Measurements from ENCODE around the gene C4BPA.

C4BPA gene

DNA sequence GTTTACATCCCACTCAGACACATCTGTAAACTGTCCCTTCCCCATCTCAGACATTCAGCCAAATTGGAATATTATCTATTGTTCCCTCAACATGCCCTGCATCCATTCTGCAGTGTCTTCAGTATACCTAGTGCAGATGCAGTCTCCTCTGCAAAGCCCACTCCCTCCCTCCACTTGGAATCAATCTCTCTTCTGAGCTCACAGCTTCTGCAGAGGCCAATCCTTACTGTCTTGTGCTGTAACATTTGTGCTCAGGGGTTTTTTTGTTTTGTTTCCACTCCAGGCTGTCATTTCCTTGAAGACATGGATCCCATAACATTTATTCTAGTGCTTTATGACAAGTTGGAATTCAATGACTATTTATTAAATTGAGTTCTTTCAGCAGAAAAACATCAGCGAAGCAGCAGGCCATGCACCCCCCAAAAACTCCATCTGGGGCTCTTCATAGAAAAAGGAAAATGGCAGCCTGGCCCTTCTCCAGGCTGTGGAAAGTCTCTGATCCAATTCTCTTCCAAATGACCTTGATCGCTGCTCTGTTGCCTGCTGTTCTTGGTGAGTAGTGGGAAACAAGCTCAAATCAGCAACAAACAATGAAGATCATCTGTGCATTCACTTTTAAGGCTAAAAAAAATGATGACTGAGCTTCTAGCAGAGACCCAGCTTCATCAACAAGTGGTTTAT lies 8.7 kb downstream of the C4BPA start:
- DNase-seq (ENCODE audit: low read depth in 4 of 4, low spot score in 1 of 4): no peak

DNA sequence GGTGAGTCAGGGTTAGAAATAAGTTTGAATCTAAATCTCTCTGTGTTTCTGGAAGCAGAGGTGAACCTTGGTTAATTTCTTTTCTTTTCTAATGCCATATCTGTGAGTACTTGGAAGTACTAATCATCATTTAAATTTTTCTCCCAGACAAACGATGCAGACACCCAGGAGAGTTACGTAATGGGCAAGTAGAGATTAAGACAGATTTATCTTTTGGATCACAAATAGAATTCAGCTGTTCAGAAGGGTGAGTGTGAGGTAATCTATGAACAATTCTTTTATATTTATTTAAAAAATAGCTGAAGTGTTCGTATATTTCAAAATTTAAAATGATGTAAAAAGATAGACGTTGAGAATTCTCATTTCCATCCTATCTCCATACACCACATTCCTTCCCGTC lies 11.2 kb downstream of the C4BPA start:
- no peak for DNase-seq (ENCODE audit: low read depth in 4 of 4, low spot score in 1 of 4)

DNA sequence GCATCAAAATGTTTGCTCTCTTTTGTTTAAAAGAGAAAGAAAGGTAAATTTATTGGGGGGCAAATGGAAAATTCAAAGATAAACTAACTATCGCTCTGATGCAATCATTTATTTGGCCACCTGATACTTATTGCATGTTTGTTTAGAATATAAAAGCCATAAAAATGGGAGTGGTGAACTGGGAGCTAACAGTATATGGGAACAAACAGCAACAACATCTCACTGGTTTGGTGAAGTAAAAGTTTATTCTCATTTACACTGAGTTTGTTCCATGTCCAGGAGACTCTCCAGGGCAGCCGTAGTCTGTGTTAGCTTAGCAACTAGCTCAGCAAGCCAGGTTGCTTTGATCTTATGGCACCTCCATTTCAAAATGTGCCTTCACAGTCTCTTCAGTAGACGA lies 20.4 kb downstream of the C4BPA start:
- DNase-seq (ENCODE audit: low read depth in 4 of 4, low spot score in 1 of 4): no peak

DNA sequence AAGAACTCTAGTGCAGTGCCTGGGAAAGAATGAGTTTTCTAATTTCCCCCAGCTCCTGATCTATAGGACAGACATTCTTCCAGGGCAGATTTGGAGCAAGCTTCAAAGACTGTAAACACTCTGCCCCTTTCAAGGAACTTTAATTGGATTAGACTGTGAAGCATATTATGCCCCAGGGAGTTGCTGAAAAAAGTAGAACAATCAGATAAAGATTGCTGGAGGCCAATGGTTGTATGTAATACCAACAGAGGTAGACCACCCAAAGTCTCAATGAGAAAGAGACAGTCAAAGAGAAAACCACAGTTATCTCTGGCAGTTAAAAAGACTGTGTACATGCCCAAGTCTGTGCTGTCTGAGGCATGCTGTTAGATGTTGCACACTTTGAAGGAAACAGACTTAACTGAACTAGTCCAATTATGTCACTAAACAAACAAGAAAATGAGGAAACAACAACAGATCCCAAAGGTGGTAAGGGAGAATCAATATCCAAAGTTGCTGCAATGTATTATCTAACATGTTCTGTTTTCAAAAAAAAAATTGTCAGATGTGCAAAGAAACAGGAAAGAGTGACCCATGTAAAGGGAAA lies 24.4 kb downstream of the C4BPA start:
- DNase-seq (ENCODE audit: low read depth in 4 of 4, low spot score in 1 of 4): no peak

DNA sequence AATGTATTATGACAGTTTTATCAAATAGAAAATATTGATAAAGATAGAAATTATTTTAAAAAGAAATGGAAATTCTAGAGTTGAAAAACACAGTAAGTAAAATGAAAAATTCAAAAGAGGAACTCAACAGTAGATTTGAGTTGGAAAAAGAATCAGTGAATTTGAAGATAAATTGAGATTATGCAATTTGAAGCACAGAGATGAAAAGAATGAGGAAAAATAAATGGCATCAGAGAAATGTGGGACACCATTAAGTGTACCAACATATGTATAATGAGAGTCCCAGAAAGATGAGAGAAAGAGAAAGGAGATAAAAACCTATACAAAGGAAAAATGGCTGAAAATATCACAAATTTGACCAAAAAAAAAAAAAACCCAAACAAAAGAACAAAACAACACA lies 25.0 kb downstream of the C4BPA start:
- DNase-seq (ENCODE audit: low read depth in 4 of 4, low spot score in 1 of 4): no peak

DNA sequence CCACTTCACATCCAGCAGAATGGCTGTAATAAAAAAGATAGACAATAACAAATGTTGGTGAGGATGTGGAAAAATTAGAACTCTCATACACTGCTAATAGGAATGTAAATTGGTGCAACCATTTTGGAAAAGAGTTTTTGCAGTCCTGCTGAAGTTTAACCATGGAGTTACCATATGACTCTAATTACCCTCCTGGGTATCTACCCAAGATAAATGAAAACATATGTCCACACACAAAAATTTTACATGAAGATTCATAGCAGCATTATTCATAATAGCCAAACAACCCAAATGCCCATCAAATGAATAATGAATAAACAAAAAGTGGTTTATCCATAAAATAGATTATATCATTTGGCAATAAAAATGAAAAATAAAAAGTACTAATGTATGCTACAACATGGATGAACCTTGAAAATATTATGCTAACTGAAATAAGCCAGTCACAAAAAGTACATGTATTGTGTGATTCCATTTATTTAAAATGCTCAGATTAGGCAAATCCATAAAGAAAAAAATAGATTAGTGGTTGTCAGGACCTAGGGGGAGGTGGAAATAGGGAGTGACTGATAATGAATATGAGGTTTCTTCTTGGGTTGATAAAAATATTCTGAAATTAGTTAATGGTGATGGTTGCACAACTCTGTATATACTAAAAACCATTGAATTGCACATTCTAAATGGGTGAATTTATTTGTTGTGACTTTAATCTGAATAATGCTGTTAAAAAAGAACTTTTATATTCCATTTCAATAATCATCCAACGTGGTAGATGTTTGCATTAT lies 26.4 kb downstream of the C4BPA start:
- no peak for DNase-seq (ENCODE audit: low read depth in 4 of 4, low spot score in 1 of 4)

DNA sequence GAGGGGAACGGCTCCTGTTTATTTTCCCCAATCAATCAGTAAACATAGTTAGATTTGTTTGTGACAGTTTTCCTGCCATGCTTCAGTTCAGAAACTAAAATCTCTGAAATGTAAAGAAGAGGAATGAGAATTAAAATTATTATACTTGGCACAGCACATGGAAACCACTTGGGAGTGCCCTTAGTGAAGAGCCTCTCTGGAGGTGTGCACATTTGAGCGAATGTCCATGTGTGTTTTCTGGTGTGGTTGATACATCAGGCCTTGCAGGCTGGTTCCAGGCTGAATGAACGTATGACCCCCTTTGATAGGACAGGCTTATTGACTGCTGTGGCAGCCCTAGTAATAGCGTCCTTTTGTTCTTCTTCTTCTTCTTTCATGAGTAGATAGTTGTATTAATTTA lies 27.1 kb downstream of the C4BPA start:
- DNase-seq (ENCODE audit: low read depth in 4 of 4, low spot score in 1 of 4): no peak

DNA sequence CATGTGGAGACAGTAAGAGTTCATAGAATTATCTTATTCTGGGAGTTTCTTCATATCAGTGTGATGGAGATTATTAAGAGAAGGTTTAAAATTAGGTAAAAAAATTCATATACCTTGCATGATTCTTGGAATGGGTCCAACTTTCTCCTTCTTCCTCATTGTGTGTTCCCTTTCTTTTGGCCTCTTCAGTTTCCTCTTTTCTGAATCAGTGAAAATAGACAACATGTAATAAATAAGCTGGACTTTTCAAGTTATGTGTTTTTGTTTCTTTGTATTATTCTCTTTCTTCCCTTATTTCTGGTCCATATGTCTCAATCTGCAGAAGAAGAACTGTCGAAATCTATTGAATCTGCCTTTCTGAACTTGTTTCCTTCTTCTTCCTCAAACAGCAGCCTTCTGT lies 30.5 kb downstream of the C4BPA start:
- no peak for DNase-seq (ENCODE audit: low read depth in 4 of 4, low spot score in 1 of 4)

DNA sequence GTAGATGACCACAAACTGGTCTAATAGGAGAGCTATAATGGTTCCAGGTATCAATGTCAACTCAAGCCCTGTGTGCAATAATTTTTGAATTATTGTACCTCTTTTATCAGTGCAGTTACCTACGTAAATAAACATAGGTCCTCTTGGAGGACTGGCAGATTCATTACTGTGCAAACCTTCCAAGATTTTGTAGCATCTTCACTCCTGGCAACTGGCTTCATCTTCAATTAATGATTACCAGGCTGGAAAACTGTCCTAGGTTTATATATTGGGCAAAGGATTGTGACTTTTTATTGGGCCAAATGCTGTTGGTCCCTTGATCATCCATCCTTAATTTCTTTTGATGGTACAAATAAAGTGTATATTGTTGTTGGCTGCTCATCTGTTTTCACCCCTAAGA lies 35.6 kb downstream of the C4BPA start:
- DNase-seq (ENCODE audit: low read depth in 4 of 4, low spot score in 1 of 4): no peak

DNA sequence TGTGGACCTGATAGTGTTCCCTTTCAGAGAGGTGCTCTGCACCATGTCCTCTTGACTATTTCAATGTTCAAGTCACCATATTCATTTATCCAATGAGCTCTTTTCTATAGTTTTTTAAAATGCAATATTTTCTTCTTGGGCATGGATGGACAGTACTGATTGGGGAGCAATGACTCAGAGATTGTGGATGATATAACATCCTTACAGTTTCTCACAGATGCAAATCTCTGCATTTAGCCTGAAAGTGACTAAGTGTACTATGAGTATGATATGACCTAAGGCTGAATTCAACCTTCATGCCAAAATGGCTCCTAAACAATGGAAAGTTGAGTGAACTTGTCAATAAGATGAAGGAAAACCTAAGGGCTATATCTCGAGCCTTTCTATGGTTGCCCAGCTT lies 36.5 kb downstream of the C4BPA start:
- no peak for DNase-seq (ENCODE audit: low read depth in 4 of 4, low spot score in 1 of 4)

DNA sequence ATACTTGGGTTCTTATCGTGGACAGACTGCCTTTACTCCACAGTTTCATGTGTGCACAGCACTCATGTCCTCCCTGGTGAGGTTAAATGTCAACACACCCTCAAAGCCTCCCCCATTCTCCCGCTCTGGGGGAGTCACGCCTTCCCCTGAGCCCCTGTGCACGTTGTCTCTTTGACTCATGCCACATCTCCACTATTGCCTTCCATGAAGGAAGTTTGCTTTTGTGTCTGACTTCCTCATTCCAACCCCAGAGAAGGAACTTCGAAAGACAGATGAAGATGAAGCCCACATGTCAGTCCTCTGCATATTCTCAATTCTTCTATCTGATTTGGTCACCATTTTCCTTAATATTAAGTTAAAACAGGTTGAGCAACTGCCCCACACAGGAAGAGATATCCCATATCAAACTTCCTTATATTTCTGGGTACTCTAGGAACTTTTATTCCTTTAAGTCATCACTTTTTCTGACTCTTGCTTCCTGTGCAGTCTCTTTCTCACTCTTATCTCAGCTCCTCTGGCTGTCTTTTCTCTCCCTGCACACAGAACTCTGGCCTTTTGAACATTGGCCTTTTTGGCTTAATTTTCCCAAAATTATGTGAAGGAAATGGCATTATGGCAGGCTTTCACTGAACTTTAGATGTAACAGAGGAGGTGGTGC lies 41.5 kb downstream of the C4BPA start:
- DNase-seq (ENCODE audit: low read depth in 4 of 4, low spot score in 1 of 4): no peak

DNA sequence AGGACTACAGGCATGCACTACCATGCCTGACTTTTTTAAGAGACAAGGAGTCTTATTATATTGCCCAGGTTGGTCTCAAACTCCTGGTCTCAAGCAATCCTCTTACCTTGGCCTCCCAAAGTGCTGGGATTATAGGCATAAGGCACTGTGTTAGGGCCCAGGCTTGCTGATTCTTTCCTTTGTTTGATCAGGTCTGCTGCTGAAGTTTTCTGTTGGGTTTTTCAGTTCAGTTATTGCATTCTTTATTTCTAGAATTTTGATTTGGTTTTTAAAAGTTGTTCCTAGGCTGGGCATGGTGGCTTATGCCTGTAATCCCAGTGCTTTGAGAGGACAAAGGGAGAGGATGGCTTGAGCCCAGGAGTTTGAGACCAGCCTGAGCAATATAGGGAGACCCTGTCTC lies 47.9 kb downstream of the C4BPA start:
- DNase-seq (ENCODE audit: low read depth in 4 of 4, low spot score in 1 of 4): no peak

DNA sequence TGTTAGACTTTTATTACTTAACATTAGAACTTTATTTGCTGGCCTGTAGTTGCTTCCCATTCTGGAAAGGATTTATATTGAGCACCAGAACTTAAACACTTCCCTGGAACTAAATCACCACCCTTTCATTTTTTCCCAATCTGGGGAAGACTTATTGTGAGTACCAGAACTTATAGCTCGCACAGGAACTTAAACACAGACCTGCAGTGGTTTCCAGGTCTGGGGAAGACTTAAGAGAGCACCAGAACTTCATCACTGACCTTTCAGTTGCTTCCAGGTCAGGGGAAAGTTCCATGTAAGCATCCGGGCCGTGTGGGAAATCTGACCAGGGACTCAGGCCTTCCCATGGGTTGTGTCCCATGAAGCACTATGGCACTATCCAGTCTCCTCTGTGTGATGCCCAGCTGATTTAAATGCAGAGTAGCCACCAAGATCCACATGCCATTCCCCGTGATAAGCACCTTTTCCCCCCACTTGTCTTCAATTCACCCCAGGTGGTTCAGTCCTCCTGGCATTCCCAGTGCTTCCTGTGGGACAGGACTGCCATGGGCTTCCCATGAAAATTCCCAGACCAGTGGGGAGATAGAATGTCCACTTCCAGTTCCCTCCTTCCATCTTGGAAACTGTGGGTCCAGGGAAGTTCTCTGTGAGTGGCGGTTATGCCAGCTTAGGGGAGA lies 48.9 kb downstream of the C4BPA start:
- DNase-seq (ENCODE audit: low read depth in 4 of 4, low spot score in 1 of 4): no peak

DNA sequence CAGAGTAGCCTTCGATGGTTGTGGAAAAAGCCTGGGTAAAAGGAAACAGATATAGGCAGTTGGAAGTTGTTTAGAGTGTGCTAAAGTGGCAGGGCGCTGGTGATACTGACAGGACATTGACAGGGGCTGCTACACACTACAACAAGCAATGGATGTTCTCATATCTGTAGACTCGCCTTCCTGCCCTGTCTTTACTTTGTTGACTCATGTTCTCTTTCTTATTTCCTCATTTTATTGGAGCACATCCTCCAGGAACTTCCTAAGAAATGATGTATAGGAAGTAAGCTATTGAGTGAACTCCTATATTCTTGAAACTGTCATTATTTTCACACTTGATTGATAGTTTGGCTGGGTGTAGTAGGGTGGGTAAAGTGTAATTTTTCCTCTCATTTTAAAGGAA lies 51.0 kb downstream of the C4BPA start:
- DNase-seq (ENCODE audit: low read depth in 4 of 4, low spot score in 1 of 4): no peak

DNA sequence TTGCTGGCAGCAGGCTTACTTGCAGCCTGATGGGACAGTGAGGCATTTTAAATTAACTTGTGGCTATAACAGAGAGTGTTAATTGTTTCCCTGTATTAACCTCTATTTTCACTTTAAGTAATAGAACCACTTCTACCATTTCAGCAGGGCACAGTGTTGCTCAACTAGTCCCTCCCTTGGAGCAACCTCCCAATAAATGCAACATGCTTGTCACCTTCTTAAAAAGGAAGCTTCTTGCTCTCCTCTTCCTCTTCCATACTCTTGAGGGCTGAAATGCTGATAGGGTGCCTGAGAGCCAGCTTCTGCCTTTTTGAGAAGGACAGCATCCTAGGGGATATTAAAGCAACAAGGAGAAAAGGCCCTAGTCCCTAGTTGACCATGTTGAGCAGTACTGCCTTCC lies 52.1 kb downstream of the C4BPA start:
- no peak for DNase-seq (ENCODE audit: low read depth in 4 of 4, low spot score in 1 of 4)

DNA sequence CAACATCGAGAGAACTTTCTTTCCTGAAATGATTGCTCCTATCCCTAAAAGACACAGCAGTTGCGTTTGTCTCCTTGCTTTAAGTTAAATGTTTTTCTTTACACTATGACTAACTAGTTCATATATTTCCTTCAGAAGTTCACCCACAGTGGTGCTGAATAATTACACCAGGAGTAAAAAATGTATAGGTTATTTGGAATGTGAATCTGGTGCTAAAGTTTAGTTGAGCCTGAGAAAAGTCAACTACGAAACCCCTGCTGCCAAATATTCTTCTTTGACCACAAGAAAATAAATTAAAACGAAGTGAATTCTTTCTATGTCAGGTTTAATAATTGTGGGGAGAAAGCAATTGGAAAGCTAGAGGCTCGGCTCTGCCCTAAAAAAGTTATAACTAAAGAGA lies 52.8 kb downstream of the C4BPA start:
- no peak for DNase-seq (ENCODE audit: low read depth in 4 of 4, low spot score in 1 of 4)

DNA sequence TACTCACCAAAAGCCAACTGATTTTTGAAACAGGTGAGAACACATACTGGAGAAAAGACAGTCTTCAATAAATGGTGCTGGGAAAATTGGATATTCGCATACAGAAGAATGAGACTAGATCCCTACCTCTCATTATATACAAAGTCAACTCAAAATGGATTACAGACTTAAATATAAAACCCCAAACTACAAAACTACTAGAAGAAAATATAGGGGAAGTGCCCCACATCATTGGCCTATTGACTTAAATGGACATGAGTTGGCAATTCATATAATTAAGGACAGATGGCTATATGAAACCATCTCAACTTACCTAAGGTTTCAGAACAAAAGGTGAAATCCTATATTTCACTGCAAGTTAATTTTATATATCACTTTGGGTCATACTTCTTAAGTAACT lies 60.1 kb downstream of the C4BPA start:
- no peak for DNase-seq (ENCODE audit: low read depth in 4 of 4, low spot score in 1 of 4)

DNA sequence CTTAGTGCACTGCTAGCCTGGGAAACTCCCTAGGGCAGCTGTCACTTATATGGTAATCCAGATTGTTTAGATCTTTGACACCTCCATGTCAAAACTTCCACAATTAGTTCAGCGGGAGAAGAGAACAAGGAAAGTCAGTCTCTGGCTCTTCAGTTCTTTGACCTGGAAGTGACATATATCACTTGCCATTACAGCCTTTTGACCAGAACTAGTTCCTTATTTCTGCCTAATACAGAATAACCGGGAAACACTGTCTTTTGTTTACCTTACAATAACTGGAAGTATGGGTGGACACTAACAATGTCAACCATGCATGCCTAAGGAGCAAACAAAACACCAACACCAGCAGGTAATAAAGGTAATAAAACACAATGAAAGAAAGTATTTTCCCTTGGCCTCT lies 68.3 kb downstream of the C4BPA start:
- DNase-seq (ENCODE audit: low read depth in 4 of 4, low spot score in 1 of 4): no peak

DNA sequence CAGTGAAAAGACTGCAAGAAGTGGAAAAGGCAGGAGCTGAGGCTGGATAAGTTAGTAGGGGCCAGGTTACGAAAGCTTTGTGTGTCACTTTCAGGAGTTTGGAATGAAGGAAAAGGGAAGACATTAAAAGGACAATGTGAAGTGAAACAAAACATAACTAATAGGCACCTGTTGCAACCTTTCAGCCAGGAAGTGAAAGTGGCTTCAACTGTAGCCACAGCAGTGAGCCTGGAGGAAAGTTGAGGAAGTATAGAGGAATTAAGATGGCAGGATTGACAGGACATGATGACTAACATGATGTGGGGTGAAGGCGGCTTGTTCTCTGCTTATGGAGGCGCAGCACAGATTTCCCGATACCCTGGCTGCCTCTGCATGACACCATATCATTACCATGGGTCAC lies 68.9 kb downstream of the C4BPA start:
- DNase-seq (ENCODE audit: low read depth in 4 of 4, low spot score in 1 of 4): no peak

DNA sequence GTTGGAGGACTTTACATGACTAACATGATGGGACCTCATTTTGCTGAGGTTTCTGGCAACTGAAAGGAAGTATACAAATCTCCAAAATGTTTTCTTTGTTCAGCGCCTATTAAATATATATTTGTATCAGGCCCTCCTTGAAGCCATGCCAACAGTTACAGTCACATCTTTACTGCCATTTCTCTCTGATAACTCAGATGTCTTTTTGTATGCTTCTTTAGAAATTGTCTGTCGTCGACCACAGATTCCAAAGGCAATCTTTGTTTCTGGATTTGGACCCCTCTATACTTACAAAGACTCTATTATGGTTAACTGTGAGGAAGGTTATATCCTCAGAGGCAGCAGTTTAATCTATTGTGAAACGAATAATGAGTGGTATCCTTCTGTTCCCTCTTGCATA lies 69.4 kb downstream of the C4BPA start:
- DNase-seq (ENCODE audit: low read depth in 4 of 4, low spot score in 1 of 4): no peak

DNA sequence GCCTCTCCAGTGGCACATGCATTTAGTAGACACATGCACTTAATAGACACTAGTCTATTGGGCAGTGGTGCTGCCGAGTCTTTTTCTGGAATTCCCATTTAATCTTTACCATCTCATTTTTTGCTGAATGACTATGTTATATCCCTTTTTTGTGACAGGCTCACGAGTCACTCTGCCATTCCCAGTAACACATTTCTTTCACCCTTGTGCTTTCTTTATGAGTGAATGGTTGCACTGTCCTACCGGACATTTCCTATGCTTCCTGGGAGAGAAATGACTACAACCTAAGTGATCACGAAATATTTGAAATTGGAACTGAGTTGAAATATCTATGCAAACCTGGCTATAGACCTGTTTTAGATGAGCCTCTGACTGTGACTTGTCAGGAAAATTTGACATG lies 70.9 kb downstream of the C4BPA start:
- no peak for DNase-seq (ENCODE audit: low read depth in 4 of 4, low spot score in 1 of 4)

DNA sequence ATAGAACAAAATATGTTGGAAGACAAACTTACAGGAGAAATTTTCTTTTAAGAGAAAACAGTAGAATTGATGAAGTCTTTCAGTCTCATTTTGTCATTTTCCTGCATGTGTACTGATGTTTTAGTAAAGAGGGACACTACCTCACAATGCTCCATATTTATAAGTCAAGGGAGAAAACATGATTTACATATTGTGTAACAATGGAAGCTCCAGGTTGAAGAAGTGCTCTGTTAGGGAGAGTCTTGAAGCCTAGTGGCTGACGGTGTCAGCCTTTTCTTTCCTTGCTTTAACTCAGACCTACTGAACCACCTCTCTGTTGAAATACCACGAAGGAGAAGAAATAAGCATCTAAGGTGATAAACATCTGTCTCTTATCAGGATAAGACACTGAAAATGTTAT lies 75.0 kb downstream of the C4BPA start:
- no peak for DNase-seq (ENCODE audit: low read depth in 4 of 4, low spot score in 1 of 4)

Data from stimulated activated CD4-positive, alpha-beta T cell treated with anti-CD3 and anti-CD28 coated beads, Interleukin-1b, Interleukin-23, amount 100 ng/mL, for 24 hours (primary cell).